Thyroid gland (tissue), 4 donors: Measurements from ENCODE around the gene CFAP221.

Experiments used
- CTCF ChIP-seq, 6 experiments: fragments of 200-600 bp in 3 of 6; fragments of 450-650 bp in 3 of 6; sonication (generic) in 3 of 6; IDR thresholded peaks; one replicate each; pipeline ENCODE4 v1.5.1; 2016 to 2019; ENCODE audit warnings: antibody characterized with exemption in 6 of 6, mild to moderate bottlenecking in 2 of 6, inconsistent platforms in 1 of 6, moderate library complexity in 1 of 6
- POLR2A ChIP-seq, 2 donors: fragments of 450-650 bp; IDR thresholded peaks; one replicate each; pipeline ENCODE4 v1.6.1; 2017; ENCODE audit warnings: antibody characterized with exemption in 2 of 2, mild to moderate bottlenecking in 2 of 2, moderate library complexity in 1 of 2

GRCh38 chr2:119694470-119694844 is 150.2 kb downstream of the CFAP221 start:
- TF ChIP-seq CTCF (IDR thresholded peaks at IDR 0.05) (no peak), POLR2A (IDR thresholded peaks at IDR 0.05) (no peak)
